Measurements from ENCODE around the gene NCAM1.
"Not testable (repeated sequence)": the region's sequence is repeated elsewhere in the genome, so short reads cannot be mapped to it uniquely, and the experiment has no call there.

Gene NCAM1

DNA sequence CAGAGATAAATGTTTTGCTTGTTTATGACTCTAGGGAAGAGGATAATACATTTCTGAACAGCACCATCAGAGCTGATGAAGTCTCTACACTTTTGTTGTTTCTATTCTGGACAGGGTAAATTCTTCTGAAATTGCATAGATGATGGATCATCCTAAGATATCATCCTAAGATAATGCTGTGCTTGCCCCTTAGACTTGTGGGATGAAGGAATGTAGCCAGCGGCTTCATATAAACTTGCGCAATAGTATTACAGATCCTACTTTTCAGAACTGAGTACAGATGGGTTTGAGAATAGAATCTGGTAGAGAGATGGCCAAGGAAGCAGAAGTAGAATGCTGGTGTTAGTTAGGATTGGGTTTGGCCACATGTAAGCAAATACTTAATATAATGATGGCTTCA, 61.0 kb downstream of the NCAM1 start:
- DNase-seq, result no peak

DNA sequence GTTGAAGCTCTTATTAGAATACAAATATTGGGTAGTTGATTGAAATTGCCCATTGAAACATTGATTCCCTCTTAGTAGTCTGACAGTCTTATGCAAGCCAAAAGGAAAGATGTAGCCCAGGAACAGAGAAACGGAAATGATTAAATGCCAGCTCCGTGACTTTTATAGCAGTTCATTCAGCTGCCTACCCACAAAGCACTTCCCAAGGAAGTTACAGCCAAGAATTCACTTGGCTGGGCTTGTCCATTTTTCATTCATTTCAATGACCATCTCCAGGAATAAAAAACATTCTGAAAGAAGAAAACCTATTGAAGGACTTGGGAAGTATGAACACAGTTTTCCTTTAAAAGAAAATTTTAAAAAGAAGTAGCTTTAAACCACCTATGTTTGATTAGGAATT, 62.0 kb downstream of the NCAM1 start:
- DNase-seq, result no peak

DNA sequence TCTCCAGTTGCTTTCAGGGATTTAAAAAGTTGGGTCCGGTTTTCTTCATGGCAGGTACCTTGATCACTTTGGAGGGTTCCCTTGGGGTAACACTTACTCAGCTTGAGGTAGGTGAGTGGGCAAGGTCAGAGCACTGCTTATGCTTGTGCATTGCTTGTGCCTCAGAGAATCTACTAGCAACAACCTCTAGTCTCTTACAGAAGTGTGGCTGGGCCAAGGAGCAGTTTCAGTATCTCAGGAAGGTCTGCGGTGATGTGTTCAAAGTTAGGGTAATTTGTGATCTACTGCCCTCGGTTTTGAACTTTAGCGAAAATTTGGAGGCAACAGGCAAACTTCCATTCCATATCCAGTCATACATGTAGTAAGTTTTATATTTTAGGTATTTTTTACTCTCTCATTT, 62.8 kb downstream of the NCAM1 start:
- no peak for DNase-seq

DNA sequence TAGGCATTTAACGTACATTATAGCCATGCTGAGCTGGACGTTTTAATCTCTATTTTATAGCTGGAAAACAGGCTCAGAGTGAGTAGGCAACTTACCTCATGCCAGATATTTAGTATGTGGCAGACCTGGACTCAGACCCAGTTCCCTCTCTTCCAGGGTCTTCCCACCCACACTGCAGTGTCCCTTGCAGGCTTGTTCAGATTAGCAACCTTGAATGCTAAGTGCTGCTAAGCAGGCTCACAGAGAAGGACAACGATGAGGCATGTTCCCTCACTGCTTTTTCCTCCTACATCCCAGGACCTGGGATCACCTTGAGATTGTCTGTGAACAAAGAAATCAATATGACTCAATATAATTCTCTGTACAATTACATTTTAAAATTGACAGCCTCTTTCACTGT, 65.6 kb downstream of the NCAM1 start:
- no peak for DNase-seq

DNA sequence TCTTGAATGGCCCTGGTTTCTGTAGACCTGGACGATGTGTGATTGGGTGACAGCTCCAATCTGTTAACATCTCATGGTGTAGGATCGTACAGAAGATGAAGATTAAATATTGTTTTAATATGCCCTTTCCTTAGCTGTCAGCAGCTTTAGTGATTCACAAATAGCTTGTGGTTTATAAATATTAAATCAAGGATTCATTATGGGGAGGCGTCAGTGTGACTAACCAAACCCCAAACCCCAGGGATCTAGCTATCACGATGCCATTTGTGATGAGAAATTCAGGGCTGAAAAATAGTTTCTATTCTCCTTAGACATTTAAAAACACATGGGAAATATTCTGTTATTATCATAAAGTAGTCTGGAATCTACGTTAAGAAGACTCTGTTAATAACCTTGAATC, 73.4 kb downstream of the NCAM1 start:
- DNase-seq, result no peak

DNA sequence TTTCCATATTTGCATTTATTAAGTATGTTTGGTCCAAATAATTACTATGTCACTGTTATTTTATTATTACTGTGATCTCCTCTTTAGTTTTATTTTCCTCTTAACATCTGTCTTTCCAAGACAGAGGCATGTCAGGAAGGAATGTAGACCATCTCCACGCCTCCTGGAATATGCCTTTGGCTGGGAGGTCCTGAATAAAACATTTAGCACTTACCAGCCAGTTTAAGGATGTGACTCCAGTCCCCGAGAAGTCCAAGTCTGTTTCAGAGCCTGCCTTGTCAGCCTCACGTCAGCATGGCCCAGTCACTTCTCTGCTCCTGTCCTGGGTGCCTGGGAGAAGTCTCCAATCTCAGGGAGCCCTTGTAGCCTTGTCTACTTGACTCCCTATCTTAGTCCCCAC, 74.5 kb downstream of the NCAM1 start:
- DNase-seq, result no peak

DNA sequence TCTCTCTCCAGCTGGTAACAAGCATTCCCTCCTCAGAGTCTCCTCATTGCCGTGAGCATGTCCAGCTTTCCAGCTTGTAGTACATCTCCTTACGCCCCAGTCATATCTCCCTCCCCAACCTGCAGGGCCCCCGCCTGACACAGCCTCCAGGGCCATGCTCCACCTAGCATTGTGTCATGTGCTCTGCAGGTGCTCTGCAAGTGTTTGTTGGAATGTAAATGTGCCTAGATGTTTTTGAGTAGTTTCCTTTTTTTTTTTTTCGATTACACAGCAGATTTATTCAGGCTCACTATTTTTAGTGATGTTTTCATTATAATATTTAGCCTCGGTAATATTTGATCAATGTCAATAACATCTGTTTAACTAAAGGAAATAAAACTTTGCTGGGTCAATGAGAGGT, 82.5 kb downstream of the NCAM1 start:
- no peak for DNase-seq

DNA sequence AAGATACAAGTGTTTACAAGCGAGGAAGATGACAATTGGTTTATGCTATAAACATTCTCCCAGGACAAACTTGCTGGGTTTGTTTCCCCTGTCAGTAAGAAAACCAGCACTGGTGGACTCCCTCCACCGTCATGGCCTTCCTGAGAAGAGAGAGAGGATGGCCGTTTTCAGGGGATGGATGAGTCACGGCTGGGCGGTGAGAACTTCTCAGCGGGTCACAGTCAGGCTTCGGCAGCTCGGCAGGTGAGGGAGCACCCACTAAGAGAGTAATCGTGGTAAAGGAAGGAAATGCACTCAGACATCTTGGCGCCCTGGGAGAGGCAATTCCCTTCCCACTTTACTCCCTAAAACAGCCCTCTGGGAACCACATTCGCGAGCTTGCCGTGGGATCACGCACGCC, 83.9 kb downstream of the NCAM1 start:
- no peak for DNase-seq

DNA sequence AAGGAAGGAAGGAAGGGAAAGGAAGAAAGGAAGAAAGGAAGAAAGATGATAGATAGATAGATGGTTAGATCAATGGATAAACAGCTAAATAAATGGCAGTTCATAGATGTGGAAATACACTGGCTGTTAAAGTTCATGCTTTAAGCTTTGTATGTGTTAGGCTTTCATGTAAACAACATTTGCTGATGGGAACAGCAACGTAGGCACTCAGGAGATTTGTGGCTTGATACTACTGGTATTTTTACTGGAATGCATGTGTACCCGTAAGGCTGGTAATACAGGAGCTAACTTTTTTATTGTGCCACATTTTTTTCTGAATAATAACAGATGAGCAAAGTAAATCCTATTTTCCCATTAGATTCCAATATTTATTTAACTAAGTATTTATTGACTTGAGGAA, 85.6 kb downstream of the NCAM1 start:
- DNase-seq, result no peak

DNA sequence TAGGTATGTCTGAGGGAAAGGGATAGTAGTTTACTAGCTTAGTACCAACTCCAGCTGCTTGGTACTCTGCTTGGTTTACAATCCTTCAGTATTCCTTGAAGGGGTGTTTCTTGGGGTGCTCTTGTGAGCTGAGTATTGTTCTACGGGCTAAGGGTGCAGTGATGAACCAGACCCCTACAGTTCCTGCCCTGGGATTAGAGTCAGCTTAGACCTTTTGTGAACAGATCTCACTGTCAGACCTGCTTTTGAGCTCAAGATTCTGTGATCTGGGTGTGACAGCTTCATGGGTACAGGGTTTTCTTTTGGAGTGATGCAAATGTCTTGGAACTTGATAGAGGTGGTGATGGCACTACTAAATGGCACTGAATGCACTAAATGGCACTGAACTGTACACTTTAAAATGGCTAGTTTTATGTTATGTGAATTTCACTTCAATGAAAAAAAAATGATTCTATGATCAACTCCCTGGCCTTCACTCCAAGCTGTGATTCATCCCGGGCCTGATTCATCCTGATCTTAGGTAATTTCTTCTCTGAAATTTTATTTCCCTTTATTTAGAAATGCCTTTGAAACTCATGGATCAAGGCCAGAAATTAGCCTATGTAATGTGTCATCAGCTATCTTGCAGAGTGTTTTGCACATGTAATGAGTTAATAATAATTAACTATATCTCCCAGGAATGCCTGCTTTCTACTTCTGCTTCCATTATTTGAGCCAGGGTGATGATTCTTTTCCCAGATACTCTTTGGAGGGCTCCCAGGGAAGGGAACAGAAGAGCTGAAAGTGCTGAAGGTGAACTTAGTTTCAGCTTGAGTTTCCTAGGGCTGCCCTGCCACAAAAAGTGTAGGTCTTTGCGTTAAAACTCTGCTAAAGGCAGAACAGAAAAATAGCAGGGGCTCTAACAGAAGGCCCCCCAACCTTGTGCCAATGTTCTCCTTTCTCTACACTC, 87.9 kb downstream of the NCAM1 start:
- DNase-seq, result no peak

DNA sequence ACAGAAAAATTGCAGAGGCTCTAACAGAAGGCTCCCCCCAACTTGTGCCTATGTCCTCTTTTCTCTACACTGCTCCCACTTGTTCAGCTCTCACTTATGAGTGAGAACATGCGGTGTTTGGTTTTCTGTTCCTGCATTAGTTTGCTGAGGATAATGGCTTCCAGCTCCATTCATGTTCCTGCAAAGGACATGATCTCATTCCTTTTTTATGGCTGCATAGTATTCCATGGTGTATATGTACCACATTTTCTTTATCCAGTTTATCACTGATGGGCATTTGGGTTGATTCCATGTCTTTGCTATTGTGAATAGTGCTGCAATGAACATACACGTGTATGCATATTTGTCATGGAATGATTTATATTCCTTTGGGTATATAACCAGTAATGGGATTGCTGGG, 91.8 kb downstream of the NCAM1 start:
- DNase-seq, result not testable (repeated sequence)

DNA sequence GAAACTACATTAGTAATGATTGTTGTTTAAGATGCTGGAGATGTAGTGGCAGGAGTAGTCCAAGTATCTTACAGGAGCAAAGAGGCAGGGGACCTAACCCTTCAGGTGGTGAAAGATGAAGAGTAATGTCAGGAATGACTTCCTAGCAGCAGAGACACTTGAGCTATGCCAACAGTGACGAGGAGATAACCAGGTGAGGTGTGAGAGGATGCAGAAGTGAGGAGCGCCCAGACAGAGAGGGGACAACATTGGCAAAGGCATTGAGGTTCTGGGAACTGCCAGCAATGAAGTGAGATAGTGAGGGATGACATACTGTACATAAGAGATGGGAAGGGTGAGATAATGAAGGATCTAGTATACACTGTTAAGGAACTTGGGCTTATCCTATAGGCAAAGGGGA, 95.8 kb downstream of the NCAM1 start:
- DNase-seq, result no peak

DNA sequence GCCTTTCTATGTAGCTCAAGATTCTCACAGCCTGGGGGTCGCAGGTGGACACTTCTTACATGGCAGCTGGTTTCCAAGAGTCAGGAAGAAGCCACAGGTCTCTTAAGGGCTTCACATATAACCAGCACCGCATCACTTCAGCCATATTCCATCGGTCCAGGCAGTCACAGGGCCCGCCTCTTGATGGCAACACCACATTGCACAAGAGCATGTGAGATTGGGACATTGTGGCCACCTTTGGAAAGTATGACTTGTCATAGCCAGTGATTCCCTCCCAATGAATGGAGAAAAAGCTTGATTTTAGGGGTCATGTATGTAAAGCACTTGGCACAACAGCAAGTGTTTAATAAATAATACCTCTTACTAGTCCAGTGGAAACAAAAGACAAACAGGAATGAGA, 98.3 kb downstream of the NCAM1 start:
- no peak for DNase-seq

DNA sequence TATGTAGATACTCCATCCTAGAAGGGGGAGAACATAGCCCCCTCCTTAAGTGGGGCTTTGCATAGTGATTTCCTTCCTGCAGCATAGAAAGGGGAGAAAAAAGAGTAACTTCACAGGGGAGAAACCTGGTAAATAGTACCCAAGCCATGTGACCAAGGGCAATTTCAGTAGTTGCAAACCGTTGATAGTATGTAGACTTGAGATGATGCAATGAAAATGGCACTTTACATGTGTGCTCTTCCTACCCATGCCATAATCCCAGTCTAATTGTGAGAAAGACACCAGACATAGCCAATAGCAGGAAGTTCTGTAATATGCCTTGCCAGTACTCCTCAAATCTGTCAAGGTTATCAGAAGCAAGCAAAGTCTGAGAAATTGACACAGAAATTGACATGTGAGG, 104.1 kb downstream of the NCAM1 start:
- DNase-seq, result no peak

DNA sequence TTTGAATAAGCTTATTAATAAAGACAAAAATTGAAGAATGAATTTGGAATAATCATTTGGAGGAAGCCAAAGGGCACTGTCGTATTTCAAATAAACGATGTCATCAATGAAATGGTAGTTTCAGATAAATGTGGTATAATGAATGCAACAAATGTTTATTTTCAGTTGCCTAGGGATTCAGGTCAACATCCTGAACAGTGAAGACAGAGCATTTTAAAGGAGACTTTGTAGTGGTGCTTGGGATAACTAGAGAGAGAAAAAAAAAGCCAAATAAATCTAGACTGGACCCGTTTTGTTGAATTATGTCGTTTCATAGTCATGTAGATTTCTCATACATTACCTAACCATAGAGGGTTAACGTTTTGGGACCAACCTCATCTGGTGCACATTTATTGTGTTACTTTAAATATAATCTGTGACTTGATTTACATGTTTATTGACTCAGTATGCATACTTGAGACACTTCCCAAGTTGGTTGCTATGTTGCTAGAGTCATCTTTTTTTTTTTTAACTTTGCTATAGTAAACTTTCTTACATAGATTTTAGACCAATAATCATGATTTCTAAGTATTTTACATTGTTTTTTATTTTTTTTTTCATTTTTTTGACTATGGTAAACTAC, 111.1 kb downstream of the NCAM1 start:
- no peak for DNase-seq

DNA sequence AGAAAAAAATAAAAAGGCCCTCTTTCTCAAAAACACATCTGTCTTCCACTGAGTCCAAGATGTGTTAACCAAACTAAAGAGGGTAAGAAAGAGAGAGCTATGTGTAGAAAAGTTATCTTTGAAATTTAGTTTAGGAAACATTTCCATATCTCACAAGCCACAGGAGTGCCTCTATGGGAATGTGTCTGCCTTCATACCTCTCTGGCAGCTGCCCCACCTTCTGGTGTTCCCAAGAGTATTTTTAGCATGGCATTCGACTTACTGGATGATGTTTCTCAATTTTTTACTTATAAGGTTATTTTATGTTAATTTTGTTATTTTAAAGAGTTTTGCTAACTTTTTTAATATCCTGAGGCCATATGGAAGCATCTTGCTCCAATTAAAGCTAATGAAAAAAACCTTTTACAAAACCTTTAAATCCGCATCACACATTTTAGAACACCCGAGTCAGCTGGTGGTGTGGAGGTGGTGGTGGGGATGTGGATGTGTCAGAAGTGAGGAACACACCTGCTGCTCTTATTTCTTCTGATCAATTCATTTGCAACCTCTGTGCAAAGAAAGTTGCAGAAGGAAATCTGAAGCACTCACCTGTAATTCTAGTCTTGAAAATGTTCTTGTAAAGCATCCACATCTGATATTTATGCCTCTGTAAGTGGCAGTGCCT, 112.2 kb downstream of the NCAM1 start:
- DNase-seq, result no peak

DNA sequence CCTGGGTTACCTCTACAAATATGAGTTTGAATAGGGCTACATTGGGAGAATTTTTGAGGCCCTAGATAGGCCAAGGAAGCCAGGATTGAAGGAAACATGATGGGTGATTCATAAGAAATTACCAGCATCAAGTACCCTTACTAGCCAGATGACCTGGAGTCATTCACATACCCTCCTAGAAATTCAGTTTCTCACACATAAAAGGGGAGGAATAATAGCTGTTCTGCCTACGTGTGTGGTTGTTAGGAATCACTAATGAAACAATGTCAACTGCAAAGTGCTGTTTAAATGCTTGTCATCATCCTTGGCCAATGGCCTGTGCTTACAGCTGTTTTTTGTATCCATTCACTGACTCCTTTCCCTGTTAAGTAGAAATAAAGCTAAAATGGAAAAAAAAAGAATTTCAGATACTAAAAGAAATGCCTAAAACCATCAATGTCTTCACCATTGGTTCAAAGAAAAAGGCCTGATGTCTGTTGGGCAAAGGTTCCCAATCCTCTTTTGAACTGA, 114.4 kb downstream of the NCAM1 start:
- DNase-seq, result no peak

DNA sequence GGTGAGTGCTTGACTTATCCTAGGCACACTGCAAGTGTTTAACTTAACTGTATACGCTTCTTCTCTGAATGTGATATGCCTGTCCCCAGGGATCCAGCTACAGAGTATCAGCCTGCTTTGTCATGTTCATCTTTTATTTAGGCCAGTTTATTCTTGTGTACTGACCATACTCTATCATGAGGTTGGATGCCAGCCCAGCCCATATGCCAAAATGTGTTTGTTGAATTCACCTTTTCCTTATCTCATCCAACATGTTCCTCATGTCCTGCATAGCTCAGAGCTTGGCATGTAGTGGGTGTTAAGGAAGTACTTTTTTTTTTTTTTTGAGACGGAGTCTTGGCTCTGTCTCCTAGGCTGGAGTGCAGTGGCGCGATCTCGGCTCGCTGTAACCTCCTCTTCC, 116.2 kb downstream of the NCAM1 start:
- DNase-seq, result no peak

DNA sequence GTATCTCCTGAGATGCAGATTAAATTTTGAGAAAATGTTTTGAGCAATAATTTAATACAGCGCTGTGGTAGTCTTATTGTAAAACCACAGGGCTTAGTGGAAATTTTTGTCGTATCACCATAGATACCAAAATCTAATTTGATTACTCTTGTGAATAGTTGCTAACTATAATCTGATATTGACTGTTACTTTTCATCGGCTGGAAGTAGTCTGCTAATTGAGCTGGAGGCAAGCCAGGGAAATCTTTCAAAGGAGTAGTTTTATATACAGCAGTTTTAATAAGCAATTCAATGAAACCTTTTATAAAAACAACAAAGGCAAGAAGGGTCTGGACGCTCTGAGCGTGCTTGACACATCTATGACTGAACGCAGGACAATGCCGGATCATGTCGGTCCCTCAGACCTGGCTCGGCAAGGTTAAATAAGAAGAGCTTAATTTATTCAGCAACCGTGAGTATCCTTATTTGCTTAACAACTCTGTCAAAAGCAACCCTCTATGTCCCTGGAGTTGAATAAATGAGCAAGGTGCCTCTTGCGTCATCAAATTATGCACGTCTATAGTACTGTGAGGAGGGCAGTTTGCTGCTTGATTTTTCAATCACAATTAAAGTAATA, 121.2 kb downstream of the NCAM1 start:
- no peak for DNase-seq

DNA sequence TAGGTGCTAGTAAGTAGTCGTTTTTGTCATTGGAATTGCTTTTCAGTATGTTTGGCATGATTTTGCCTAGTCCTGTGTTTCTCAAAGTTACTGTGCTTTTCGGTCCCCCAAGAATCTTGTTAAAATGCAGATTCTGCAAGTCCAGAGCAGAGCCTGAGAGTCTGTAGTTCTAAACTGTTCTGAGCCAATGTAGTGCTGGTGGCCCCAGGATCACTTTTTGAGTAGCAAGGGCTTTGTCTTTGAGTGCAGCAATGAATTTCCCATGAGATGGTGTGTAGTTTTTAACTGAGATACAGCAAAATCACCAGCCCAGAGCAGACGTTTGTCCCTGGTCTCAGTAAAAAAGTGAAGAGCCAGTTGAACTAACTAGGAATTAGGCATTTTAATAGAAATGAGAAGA, 122.4 kb downstream of the NCAM1 start:
- no peak for DNase-seq

DNA sequence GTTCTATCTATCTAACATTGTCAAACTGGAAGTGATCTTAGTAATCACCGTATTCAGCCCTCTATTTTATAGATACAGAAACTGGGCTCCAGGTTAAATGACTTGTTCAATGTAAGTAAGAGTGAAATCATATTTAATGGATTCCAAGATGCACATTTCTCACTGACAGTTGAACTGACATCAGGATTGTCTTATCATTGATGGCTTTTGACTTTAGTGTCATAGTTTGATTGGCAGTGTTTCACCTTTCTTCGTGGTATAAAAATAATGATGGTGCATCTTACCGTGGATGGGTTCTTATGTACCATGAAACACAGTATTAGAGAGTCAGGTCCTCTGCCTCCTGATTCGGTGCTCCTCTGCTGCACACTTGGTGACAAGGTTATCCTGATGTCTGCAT, 123.1 kb downstream of the NCAM1 start:
- no peak for DNase-seq

DNA sequence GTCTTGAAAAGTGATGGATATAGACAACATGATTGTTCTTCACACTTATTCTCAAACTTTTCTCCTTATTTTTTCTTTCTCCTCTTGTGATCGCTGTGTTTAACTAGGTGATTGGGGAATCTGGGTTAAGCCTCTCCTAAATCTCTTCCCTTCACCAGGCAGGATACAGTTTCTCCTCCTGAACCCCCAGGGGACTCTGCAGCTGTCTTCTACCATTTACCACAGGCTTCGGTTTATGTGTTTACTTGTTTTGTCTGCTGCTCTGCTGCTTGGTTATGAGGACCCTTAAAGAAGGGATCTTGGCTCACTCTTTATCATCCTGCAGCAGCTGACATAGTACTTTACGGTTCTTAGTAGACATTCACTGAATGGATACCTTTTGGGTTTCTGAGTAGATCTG, 124.2 kb downstream of the NCAM1 start:
- no peak for DNase-seq

DNA sequence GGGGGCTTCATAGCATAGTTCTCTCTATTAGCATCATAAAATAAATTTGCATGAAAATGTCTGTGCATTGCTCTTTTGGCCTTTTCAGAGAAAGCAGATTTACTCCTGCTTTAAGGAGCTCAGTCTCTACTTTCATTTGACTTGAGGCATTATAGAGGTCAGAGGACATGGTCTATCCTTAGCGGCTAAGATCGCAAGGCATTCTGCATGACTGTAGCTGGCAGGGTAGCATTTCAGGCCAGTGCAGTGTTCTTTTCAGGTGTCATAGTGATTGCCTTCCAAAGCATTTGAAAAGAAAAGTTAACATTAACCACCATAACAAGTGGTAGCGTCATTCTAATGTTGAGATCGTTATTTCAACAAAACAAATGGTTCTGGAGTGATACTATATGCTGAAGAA, 126.5 kb downstream of the NCAM1 start:
- no peak for DNase-seq

Measured in NCI-H1694 (cell line).